Left renal pelvis (tissue), 4 donors: ENCODE measurements around the gene PIWIL4. TPM values are rescaled to one million over a fixed set of nuclear protein-coding genes. Genes with fewer than 3 reads are reported as not detected.
"Not testable (repeated sequence)": the region's sequence is repeated elsewhere in the genome, so short reads cannot be mapped to it uniquely, and the experiment has no call there.

ENCODE experiments used
- DNase-seq, 4 donors: peaks; one replicate each; pipeline ENCODE4 v3.0.0-alpha.2; 2013; ENCODE audit warnings: low read depth in 4 of 4, low spot score in 3 of 4
- polyA plus RNA-seq, 4 donors: library from polyadenylated mRNA; unstranded; fragments of 120-200 nt; gene quantifications; one replicate each; pipeline ENCODE4 v1.2.1, GENCODE V29; 2013; ENCODE audit not compliant: insufficient read length in 4 of 4

Gene PIWIL4
- polyA plus RNA-seq, 4 donors, result 3.8 to 5.0 (median 4.3) TPM

- no peak for DNase-seq
Measured at GRCh38 chr11:94546162-94546470, 21.1 kb upstream of the PIWIL4 start.

- no peak for DNase-seq
Measured at GRCh38 chr11:94546886-94547285, 20.3 kb upstream of the PIWIL4 start.

- DNase-seq, result no peak
Measured at GRCh38 chr11:94549146-94549545, 18.0 kb upstream of the PIWIL4 start.

- no peak for DNase-seq
Measured at GRCh38 chr11:94550513-94550912, 16.7 kb upstream of the PIWIL4 start.

GRCh38 chr11:94553938-94554337 lies 13.2 kb upstream of the PIWIL4 start:
- DNase-seq, result no peak

GRCh38 chr11:94555752-94556329 lies 11.3 kb upstream of the PIWIL4 start:
- DNase-seq, result not testable (repeated sequence)

- DNase-seq, result no peak
Measured at GRCh38 chr11:94557421-94557820, 9.7 kb upstream of the PIWIL4 start.

GRCh38 chr11:94557992-94558391 lies 9.2 kb upstream of the PIWIL4 start:
- DNase-seq, result no peak

GRCh38 chr11:94558468-94558867 lies 8.7 kb upstream of the PIWIL4 start:
- no peak for DNase-seq

- DNase-seq, result no peak
Measured at GRCh38 chr11:94558932-94559331, 8.2 kb upstream of the PIWIL4 start.

GRCh38 chr11:94559361-94559760 lies 7.8 kb upstream of the PIWIL4 start:
- DNase-seq, result no peak

- DNase-seq, result no peak
Measured at GRCh38 chr11:94560834-94561233, 6.3 kb upstream of the PIWIL4 start.

- no peak for DNase-seq
Measured at GRCh38 chr11:94563176-94563847, 3.9 kb upstream of the PIWIL4 start.

- DNase-seq, result no peak
Measured at GRCh38 chr11:94563848-94564467, 3.2 kb upstream of the PIWIL4 start.

GRCh38 chr11:94568200-94568599 lies 1.0 kb downstream of the PIWIL4 start:
- DNase-seq, result no peak

- DNase-seq, result no peak
Measured at GRCh38 chr11:94568717-94569116, 1.5 kb downstream of the PIWIL4 start.

- DNase-seq, result not testable (repeated sequence)
Measured at GRCh38 chr11:94572975-94573374, 5.8 kb downstream of the PIWIL4 start.

GRCh38 chr11:94574193-94574961 lies 7.2 kb downstream of the PIWIL4 start:
- DNase-seq, result no peak

- no peak for DNase-seq
Measured at GRCh38 chr11:94576306-94576705, 9.1 kb downstream of the PIWIL4 start.

- no peak for DNase-seq
Measured at GRCh38 chr11:94577841-94578240, 10.7 kb downstream of the PIWIL4 start.

GRCh38 chr11:94581926-94582325 lies 14.8 kb downstream of the PIWIL4 start:
- DNase-seq, result no peak
